HG03095 (cell line): ENCODE measurements around the gene AOC3.

ENCODE experiments used
- ATAC-seq: cut with Tn5 transposase; IDR thresholded peaks from one replicate; pipeline ENCODE4 v1.9.1; 2021; ENCODE audit warnings: moderate library complexity; ENCODE audit not compliant: unreplicated experiment

AOC3 gene, protein sequence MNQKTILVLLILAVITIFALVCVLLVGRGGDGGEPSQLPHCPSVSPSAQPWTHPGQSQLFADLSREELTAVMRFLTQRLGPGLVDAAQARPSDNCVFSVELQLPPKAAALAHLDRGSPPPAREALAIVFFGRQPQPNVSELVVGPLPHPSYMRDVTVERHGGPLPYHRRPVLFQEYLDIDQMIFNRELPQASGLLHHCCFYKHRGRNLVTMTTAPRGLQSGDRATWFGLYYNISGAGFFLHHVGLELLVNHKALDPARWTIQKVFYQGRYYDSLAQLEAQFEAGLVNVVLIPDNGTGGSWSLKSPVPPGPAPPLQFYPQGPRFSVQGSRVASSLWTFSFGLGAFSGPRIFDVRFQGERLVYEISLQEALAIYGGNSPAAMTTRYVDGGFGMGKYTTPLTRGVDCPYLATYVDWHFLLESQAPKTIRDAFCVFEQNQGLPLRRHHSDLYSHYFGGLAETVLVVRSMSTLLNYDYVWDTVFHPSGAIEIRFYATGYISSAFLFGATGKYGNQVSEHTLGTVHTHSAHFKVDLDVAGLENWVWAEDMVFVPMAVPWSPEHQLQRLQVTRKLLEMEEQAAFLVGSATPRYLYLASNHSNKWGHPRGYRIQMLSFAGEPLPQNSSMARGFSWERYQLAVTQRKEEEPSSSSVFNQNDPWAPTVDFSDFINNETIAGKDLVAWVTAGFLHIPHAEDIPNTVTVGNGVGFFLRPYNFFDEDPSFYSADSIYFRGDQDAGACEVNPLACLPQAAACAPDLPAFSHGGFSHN

DNA sequence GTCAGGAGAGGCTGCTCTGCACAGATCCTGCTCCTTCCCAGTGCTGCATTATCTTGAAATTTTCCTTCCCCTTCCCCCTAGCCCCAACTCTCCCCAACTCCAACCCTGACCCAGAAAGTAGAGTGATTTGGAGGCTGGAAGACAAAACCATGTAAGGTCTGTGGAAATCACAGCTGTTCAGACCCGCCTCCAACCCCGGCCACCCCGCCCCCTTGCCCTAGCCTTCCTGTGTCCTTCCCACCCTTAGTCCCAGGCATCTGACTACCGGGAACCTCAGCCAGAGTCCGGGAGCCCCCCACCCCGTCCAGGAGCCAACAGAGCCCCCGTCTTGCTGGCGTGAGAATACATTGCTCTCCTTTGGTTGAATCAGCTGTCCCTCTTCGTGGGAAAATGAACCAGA is at the start of gene AOC3:
Gene AOC3, plus strand, starts transcription at position 246 of the 400 bp plus-strand sequence. Its CDS starts 145 bp downstream, at position 391.
- ATAC-seq: no peak

DNA sequence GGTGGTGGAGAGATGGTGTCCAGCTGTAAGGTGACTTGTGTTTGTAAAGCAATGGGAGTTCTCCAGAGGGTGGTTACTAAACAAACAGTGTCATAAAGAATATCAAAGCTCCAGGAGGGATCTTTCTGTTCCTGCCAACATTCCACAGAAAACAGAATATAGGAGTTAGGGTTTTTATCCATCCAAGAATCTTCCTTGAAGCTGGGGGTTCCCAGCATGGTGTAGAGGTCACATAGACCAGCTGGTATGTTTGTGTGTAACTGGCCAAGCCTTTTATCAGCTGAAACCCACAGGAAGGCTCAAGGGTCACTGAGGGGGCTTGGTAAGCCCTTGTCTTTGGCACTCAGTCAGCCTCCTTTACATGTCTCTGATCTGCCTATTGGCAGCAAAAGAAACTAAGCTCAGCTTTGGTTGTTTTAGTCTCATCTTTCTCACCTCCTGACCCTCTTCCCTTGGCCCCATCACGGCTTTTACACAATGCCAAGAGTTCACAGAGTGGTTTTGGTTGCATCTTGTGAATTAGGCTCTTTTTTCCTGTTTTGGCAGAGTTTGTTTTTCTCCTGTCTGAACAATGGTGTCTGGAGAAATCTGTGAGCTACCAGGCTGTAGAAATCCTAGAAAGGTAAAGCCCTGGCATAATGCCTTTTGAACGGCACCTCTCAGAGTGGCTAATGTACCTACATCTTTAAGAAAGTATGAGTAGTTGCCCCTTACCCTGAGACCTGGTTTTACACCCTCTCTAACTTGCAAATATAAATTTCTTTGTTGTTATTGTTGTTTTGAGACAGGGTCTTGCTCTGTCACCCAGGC is 47.7 kb upstream of the AOC3 start:
- ATAC-seq: no peak

DNA sequence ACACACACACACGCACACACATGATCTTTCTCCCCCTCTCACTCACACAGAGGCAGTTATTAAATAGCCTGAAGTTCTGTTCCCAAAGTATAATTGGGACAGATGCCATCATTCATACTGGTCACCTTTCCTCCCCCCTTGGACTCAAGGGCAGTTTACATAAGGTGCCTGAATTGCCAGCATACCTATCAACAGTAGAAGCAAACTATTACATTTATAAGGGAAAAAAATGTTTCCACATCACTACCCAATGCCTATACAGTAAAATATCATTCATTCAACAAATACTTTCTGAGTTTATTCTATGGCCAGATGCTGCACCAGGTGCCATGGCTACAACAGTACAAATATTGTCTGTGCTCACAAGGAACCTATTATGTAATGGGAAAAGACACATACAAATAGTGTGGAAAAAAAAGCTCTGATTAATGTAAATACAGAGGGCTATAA is 46.1 kb upstream of the AOC3 start:
- no peak for ATAC-seq

DNA sequence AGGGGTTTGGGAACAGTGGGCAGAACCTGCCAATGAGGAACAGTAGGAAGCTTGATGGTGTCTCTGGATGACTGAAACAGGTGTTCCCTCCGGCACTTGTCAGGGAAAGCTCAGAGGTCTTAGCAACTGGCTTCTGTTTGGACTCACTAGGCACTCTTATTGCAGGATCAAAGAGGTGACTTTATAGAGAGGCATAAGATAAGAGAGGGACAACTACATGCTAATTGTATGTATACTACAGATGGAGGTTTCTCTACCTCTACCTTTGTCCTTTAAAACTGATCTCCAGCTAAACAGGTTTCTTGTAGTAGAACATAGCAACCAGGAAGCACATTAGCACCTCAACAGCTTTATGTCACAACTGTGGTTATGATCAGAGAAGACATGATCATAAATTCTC is 44.8 kb upstream of the AOC3 start:
- ATAC-seq: no peak

DNA sequence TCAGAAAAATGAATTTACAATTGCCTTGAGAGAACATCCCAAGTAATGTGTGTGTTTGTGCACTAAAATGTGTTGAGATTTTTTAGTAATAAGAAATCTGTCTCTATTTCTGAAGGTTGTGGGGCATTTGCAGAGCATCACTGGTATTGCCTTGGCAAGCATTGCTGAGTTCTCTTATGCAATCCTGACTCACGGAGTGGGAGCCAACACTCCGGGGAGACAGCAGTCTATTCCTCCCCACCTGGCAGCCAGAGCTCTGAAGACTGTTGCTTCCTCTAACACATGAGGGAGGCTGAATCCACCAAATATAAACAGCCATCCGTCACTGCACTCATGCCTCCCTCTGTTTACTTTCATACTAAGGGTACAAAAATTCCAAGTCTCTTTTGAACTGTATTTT is 41.7 kb upstream of the AOC3 start:
- ATAC-seq: no peak

DNA sequence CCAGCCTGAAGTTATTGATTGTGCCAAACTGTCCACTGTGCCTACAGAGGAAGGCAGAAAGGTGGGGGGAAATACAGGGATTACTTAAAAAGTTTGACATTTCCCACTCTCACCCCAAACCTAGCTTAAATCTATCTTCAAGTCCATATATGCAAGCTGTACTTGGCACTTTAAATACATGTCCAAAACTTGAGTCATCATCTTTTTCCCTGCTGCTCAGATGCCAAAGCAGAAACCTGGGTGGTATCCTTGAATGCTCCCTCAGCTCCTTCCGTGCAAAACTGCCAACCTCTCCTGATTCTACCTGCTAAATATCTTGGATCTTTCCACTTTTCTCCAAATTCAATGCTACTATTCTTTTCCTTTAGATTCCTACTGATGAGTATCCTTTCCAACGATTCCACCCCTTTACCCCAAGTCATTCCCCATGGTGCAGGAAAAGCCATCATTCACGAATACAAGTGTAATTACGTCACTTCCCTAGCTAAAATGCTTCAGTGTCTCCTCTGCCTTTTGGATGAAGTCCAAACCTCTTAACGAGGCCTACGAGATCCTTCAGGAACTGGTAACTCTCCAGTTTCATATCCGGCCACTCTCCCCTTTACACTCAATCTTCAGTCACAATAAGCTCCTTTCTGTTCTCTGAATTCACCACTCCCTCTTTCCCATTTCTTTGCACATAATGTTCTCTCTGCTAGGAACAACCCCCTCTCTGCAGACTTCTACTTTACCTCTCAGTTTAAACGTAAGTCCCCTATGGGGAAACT is 36.2 kb upstream of the AOC3 start:
- ATAC-seq: no peak

DNA sequence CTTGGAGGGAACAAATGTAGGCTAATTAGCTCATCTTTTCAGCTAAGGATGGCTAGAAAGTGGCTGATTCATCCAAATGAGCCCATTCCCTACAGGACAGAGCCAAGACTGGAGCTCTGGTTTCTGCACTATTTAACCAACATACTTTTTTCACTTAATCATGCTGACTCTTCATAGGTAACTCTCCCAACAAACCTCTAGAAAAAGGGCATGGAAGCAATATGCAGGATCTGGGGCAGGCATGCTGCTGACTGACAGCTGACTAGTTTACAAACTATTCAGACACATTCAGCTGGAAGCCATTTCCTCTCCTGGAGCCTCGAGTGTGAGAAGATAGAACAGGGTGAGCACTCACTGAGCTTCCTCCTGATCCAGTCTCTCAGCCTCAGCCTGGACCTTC is 33.1 kb upstream of the AOC3 start:
- ATAC-seq: no peak

DNA sequence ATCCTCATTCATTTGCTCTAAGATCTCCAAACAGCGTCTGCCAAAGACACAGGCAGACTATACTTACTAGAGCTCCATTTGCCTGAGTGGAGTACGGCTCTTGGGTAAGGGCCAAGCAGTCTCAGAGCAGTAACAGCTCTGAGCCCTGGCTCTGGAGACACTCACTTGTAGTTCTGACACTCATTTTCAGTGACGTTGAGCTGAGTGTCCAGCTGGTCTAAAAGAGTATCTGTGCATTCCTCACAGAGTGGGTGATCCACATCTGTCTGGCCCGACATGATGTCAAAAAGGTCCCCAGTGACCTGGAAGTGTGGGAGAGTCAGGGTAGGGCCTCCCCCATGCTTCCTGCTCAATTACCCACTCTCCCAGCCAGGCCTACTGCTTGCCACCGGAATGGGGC is 32.6 kb upstream of the AOC3 start:
- ATAC-seq: no peak

DNA sequence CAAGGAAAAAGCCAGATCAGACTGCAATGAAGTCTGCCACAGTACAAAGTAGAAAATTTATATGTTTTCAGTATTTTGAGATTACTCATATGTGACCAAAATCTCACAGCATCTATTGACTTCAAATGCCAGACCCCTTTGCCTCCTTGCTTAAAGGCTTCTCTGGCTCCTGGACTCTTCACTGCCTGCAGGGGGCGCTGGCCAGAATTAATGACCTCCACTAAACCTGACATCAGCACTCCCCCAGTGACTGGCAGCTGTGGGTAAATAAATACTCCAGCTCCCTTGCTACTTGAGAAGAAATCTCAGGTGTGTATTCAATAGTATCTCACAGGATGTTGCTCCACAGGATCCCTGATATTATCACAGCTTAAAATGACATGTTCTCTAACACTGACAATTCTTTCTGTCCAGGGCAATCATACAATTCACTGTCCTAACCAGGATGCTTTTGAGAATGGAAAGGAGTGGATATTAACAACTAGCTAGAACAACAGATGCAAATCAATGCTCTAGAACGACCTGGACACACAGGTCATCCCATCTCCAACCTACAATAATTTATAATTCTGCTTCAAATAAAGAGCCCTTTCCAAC is 31.0 kb upstream of the AOC3 start:
- ATAC-seq: no peak

DNA sequence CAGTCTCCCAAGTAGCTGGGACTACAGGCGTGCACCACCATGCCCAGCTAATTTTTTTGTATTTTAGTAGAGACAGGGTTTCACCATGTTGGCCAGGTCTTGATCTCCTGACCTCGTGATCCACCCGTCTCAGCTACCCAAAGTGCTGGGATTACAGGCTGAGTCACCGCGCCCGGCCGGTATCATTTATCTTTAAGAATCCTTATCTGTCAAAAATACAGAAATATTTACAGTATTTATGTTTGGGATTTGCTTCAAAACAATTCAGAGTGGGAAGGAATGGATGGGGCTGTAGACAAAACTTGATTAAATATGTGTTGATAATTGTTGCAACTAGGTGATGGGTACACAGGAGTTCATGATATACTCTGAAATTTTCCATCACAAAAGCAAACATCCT is 29.8 kb upstream of the AOC3 start:
- no peak for ATAC-seq

DNA sequence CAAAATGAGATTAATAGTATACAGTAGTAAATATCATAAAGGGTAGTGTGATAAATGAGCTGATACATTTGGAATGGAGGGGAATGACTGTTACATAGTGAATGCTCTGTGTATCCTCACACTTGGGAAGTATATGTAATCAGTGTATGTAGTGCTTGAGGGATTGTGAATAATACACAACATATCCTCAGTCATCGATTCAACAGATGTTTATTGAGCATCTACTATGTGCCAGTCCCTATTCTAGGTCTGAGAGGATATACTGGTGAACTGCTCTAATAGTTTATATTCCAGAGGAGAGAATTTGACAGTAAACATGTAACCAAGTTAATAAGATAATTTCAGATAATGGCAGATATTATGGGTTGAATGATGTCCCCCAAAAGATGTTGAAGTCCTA is 23.5 kb upstream of the AOC3 start:
- ATAC-seq: no peak

DNA sequence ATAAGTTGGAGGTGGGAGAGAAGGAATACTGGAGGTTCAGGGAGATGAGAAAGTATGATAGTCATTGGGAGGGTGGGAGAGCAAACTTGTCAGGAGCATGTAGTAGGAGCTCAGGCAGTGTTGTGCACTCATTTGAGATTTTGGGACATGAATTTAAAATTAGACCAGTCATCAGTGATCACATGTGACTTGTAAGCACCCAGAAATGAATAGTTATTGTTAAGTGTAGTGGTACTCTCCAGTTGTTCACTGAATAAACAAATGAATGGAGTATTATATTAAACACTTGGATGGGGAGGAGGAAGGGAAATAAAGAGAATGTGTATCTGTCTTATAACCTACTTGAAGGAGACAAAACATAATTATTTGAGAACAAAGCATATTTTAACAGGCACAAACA is 20.0 kb upstream of the AOC3 start:
- no peak for ATAC-seq

DNA sequence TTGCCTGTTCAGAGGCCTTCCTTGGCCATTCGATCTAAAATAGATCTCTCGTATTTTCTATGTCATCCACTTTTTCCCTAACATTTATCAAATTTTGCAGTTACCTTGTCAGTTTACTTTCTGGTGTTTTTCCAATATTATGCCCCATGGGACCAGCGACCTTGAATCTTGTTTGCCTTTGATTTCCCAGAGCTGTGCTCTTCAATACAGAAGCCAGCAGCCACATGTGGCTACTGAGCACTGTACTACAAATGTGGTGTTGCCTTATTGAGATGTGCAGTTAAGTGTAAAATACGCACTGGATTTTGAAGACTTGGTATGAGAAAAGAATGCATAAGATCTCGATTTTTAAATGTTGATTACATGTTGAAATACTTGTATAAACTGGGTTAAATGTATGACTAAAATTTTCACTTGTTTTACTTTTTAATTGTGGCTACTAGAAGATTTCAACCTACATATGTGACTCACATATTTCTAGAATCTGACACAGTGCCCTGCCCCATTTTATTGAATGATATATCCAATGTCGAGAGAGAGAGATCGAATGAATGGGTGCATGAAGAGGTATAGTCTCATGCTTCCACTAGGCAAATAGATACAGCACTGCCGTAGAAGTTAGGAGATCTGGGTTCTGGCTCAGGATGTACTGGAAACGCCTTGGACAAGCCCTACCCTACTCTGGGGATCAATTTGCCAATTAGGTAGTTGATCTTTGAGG is 18.6 kb upstream of the AOC3 start:
- ATAC-seq: no peak

DNA sequence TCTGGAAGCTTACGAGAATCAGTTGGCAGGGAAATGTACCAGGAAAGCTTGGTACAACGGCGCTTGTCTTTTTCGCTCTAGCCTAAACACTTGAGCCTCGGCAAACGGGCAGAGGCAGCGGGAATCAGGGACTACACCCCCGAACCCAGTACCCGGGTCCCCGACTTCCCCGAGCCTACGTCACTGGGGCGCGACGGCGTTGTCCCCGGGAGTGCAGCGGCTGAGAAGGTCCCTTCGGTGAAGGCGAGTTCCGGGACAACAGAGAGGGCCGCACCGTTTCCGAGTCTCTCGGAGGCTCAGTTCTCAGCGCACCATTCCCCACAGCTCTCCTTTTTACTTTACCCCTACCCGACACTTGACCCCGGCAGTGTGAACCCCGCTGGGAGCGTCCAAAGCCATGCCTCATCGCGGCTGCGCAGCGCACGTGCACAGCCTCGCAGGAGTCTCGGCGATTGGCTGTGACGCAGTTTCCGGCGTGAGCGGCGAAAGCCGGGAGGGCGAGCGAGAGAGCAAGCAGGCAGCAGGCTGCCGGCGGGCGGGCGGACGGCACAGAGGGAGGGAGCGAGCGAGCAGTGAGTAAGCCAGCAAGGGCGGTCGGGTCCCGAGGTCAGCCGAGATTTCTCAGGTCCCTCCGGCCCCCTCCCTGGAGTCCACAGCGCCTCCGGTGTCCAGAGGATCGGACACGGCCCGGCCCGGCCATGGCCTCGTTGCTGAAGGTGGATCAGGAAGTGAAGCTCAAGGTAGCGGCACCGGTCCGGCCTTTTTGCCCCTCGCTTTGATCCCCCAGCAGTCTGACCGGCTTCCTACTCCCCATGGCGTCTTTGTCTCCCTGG is 17.8 kb upstream of the AOC3 start, which contains the start of gene PSME3:
Gene PSME3, plus strand, starts transcription at position 464 of the 833 bp plus-strand sequence. Its CDS starts 235 bp downstream, at position 699.
- peak; percentile 70 for ATAC-seq

DNA sequence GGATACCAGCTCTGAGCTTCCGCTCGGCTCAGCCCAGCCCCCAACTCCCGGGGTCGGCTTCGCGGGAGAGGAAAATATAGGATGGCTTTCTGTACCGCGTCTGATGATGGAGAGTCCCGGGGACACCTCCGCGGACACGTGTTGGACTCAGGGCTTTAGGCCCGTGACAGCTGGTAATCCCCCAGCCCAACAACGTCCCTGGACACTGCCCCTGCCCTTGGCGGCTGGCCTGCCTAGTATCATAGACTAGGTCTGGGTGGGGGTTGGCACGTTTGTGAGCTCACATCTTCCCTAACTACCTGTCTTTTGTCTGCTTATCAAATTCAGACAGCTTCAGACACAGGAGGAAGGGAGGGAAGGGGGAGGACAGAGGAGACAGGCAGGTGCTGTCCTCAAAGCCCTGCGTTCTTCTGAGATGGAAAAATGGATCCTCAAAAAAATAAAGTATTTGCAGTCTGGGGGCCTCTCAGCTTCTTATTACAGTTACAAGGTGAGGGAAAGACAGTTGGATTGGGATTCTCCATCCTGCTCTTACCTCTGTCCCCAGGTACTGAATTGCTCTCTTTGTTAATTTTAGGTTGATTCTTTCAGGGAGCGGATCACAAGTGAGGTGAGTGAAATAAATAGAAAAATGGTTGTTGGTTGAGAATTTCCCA is 17.1 kb upstream of the AOC3 start:
- ATAC-seq: peak; percentile 13

DNA sequence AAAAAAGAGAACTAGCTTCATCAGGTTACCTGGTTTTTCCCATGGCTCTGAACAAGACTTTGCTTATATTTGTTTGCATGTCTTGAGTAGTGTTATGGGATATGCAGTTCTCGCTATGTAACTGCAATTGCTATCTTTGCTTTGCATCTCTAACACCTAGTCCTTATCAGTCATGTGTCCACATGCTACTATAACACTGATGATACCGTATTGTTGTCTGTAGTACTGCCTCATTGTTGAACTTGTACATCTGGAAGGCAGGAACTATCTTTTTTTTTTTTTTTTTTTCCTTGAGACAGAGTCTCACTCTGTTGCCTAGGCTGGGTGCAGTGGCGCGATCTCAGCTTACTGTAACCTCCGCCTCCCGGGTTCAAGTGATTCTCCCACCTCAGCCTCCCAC is 15.3 kb upstream of the AOC3 start:
- no peak for ATAC-seq

DNA sequence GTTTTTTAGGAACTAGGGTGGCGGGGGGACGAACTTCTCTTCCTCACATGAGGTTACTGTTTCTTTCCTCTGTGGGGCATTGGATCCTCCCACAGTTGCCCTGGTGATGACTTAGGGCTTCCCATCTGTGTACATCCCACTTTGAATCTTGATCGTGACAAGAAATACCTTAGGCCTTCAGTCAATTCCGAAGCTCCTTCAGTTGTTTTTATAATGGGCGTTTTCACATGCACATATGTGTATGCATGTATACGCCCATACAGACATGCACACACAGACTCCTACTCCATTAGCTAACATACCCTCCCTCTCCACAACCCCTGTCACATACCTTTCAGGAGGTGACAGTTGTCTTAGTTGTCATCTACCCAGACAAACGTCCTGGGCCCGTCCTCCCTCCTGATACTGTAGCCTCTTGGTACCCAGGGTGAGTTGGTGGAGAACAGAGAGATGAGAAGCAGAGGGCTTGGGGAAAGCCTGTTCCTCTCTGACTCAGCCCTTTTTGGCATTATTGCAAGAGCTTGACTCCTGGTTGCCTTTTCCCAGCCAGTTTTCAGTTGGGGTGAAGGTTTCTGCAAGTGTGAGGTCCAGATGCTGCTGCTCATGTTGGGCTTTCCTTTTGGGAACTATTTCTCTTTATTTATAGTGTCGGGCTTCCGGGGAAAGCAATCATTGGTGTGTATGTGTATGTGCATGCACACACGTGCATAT is 8.9 kb upstream of the AOC3 start:
- ATAC-seq: no peak
